Fibroblast of mammary gland (primary cell): ENCODE data around the gene TOP1.

Source experiments
- DNase-seq: peaks from one replicate; pipeline ENCODE4 v3.0.0-alpha.2; 2010; ENCODE audit warnings: low read depth
- H3K4me3 ChIP-seq: 2 replicates; pipeline ENCODE4 v1.5.1; 2011; ENCODE audit warnings: low read depth, mild to moderate bottlenecking, low read length, moderate library complexity; ENCODE audit not compliant: control insufficient read depth
- CTCF ChIP-seq: conservative IDR thresholded peaks from 2 replicates; pipeline ENCODE4 v1.5.1; 2011; ENCODE audit warnings: low read depth, low read length, inconsistent platforms; ENCODE audit not compliant: control insufficient read depth, insufficient read depth

The TOP1 gene

GRCh38 chr20:41054070-41054846, 25.6 kb downstream of the TOP1 start:
- no peak for TF ChIP-seq CTCF
- no peak overlapping the region for H3K4me3 ChIP-seq
- DNase-seq = no peak

GRCh38 chr20:41054847-41055230, 26.2 kb downstream of the TOP1 start:
- no peak for DNase-seq
- no peak for TF ChIP-seq CTCF
- H3K4me3 ChIP-seq = no peak overlapping the region

- no peak overlapping the region for H3K4me3 ChIP-seq
- TF ChIP-seq CTCF = no peak
- DNase-seq = no peak
Measured at GRCh38 chr20:41055679-41056078, 27.1 kb downstream of the TOP1 start.

GRCh38 chr20:41057999-41058673, 29.5 kb downstream of the TOP1 start:
- no peak overlapping the region for H3K4me3 ChIP-seq
- peak; percentile 95 for DNase-seq

GRCh38 chr20:41058674-41059635, 30.3 kb downstream of the TOP1 start:
- no peak overlapping the region for H3K4me3 ChIP-seq
- no peak for TF ChIP-seq CTCF
- DNase-seq = no peak

More at GRCh38 chr20:41057999-41058673, 29.5 kb downstream of the TOP1 start:
- TF ChIP-seq CTCF = no peak

GRCh38 chr20:41061155-41061554, 32.5 kb downstream of the TOP1 start:
- no peak overlapping the region for H3K4me3 ChIP-seq
- TF ChIP-seq CTCF = no peak
- no peak for DNase-seq
